Measurements from ENCODE around the gene NAA50. TPM values are rescaled to one million over a fixed set of nuclear protein-coding genes. Genes with fewer than 3 reads are reported as not detected.
A peak's percentile ranks its signal among the peaks of the same experiment; 100 is the strongest.

NAA50 gene
- total and polyA plus RNA-seq, 2 of the 13 experiments (the other 11 are each of a cell fraction or from before 2014, with no cell fraction given) = 30.2 to 233 TPM

GRCh38 chr3:113685956-113686721 lies 59.9 kb downstream of the NAA50 start (continued):
- TF ChIP-seq STAT6 (CRISPR knock-in tag; IDR thresholded peaks at IDR 0.05; ENCODE audit: borderline replicate concordance) (no peak), FOXA3 (CRISPR knock-in tag; IDR thresholded peaks at IDR 0.05) (peak; percentile 58), ZNF367 (CRISPR knock-in tag; IDR thresholded peaks at IDR 0.05; ENCODE audit: borderline replicate concordance) (no peak), TRIM24 (CRISPR knock-in tag; IDR thresholded peaks at IDR 0.05) (no peak), ZC3H4 (CRISPR knock-in tag; IDR thresholded peaks at IDR 0.05; ENCODE audit: borderline replicate concordance) (no peak), ZNF343 (CRISPR knock-in tag; IDR thresholded peaks at IDR 0.05) (no peak), ZNF740 (CRISPR knock-in tag; IDR thresholded peaks at IDR 0.05) (no peak), SATB2 (CRISPR knock-in tag; IDR thresholded peaks at IDR 0.05) (no peak), NBN (conservative IDR thresholded peaks at IDR 0.05) (no peak), ZNF841 (CRISPR knock-in tag; IDR thresholded peaks at IDR 0.05; ENCODE audit: borderline replicate concordance) (no peak), ZNF441 (CRISPR knock-in tag; IDR thresholded peaks at IDR 0.05; ENCODE audit: borderline replicate concordance) (no peak), SNAPC5 (CRISPR knock-in tag; IDR thresholded peaks at IDR 0.05; ENCODE audit: borderline replicate concordance) (no peak), ELF3 (CRISPR knock-in tag; IDR thresholded peaks at IDR 0.05) (0 out of 2 replicates have a peak, but pooled peaks have one; percentile 21), MIER2 (CRISPR knock-in tag; IDR thresholded peaks at IDR 0.05) (peak; percentile 78; the same call in 1 of the 2 replicates), MATR3 (CRISPR knock-in tag; IDR thresholded peaks at IDR 0.05) (no peak), KDM5B (CRISPR knock-in tag; IDR thresholded peaks at IDR 0.05; ENCODE audit: borderline replicate concordance) (no peak), RELA (CRISPR knock-in tag; IDR thresholded peaks at IDR 0.05) (no peak), ZNF350 (CRISPR knock-in tag; IDR thresholded peaks at IDR 0.05; ENCODE audit: borderline replicate concordance, low read depth) (peak; percentile 18; the same call in 1 of the 2 replicates), NONO (IDR thresholded peaks at IDR 0.05) (no peak), NONO (CRISPR knock-in tag; conservative IDR thresholded peaks at IDR 0.05) (0 out of 2 replicates have a peak, but pooled peaks have one; percentile 64)
- TF ChIP-seq, protein P1, sequence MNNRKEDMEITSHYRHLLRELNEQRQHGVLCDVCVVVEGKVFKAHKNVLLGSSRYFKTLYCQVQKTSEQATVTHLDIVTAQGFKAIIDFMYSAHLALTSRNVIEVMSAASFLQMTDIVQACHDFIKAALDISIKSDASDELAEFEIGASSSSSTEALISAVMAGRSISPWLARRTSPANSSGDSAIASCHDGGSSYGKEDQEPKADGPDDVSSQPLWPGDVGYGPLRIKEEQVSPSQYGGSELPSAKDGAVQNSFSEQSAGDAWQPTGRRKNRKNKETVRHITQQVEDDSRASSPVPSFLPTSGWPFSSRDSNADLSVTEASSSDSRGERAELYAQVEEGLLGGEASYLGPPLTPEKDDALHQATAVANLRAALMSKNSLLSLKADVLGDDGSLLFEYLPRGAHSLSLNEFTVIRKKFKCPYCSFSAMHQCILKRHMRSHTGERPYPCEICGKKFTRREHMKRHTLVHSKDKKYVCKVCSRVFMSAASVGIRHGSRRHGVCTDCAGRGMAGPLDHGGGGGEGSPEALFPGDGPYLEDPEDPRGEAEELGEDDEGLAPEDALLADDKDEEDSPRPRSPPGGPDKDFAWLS (CRISPR knock-in tag; IDR thresholded peaks at IDR 0.05; ENCODE audit: borderline replicate concordance) = no peak
- TF ChIP-seq, protein P2, sequence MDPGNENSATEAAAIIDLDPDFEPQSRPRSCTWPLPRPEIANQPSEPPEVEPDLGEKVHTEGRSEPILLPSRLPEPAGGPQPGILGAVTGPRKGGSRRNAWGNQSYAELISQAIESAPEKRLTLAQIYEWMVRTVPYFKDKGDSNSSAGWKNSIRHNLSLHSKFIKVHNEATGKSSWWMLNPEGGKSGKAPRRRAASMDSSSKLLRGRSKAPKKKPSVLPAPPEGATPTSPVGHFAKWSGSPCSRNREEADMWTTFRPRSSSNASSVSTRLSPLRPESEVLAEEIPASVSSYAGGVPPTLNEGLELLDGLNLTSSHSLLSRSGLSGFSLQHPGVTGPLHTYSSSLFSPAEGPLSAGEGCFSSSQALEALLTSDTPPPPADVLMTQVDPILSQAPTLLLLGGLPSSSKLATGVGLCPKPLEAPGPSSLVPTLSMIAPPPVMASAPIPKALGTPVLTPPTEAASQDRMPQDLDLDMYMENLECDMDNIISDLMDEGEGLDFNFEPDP (CRISPR knock-in tag; conservative IDR thresholded peaks at IDR 0.05) = no peak

All from HepG2 (cell line).